RWPE1 (cell line): ENCODE results near the gene RNF167.

Experiments
- CTCF ChIA-PET: fragments of 350-600 bp; sonication (Branson Sonifier 250); formaldehyde crosslinking; extraction: SDS; loops from one replicate; lab custom pipeline; 2021; lab: Yijun Ruan, JAX
- POLR2A ChIA-PET: fragments of 400-600 bp; formaldehyde crosslinking; extraction: SDS; loops from one replicate; lab custom pipeline; 2020; ENCODE audit warnings: antibody characterized with exemption; ENCODE audit not compliant: low non-redundant PET; lab: Yijun Ruan, JAX
- DNase-seq: peaks from one replicate; pipeline ENCODE4 v3.0.0; 2012; ENCODE audit warnings: low spot score
- H3K27ac ChIP-seq: fragments of 450-650 bp; 2 replicates; pipeline ENCODE4 v1.5.1; 2017
- CTCF ChIP-seq: fragments of 450-650 bp; conservative IDR thresholded peaks from 2 replicates; pipeline ENCODE4 v1.5.1; 2017; ENCODE audit warnings: low read depth, mild to moderate bottlenecking

The RNF167 gene

GRCh38 chr17:4939796-4940554, at the start of gene RNF167, which contains the start of gene SLC25A11:
Gene RNF167, plus strand, starts transcription at chr17:4940268. Its CDS starts 642 bp downstream, at chr17:4940910.
Gene SLC25A11, minus strand, starts transcription at chr17:4940046. Its CDS starts 136 bp downstream, at chr17:4939910.
- TF ChIP-seq CTCF = no peak
- ChIA-PET POLR2A (interaction anchor here (0.6 to 2.6 kb wide), 7 partner anchors 9 to 149 kb away, joined by 3 to 18 read pairs (median 4); partner anchors contain the start of genes INCA1, KIF1C, PFN1 and PSMB6), CTCF (interaction anchor here (0.6 to 1.0 kb wide), 3 partner anchors 31 to 50 kb away, joined by 3 to 9 read pairs (median 4); partner anchors contain the start of gene CAMTA2)

GRCh38 chr17:4891411-4892410, 48.4 kb upstream of the RNF167 start:
- no peak for DNase-seq
- no peak for TF ChIP-seq CTCF
- ChIA-PET POLR2A (no interaction called here), CTCF (no interaction called here)
- H3K27ac ChIP-seq = peak overlapping the region; percentile 27; the same call in 1 of the 2 replicates

More at GRCh38 chr17:4939796-4940554, at the start of gene RNF167, which contains the start of gene SLC25A11:
- peak within 1 kb of the TSS; percentile 98 for H3K27ac ChIP-seq
- peak; percentile 98 for DNase-seq

GRCh38 chr17:4892499-4893221, 47.4 kb upstream of the RNF167 start:
- DNase-seq = no peak
- ChIA-PET CTCF (no interaction called here), POLR2A (no interaction called here)
- no peak for TF ChIP-seq CTCF
- peak overlapping the region; percentile 21 for H3K27ac ChIP-seq

GRCh38 chr17:4893272-4893671, 46.8 kb upstream of the RNF167 start:
- TF ChIP-seq CTCF = no peak
- POLR2A ChIA-PET = no interaction called here
- no peak for DNase-seq
- H3K27ac ChIP-seq = no peak overlapping the region
- CTCF ChIA-PET = no interaction called here

GRCh38 chr17:4893721-4894560, 46.1 kb upstream of the RNF167 start:
- ChIA-PET CTCF (interaction anchor here (0.6 kb wide), 1 partner anchor 10 kb away, joined by 3 read pairs; no protein-coding TSS in a partner anchor), POLR2A (no interaction called here)
- DNase-seq = no peak
- 0 out of 2 replicates have a peak overlapping the region, but pooled peaks have one; percentile 1 for H3K27ac ChIP-seq
- TF ChIP-seq CTCF = no peak
